ENCODE measurements around the gene KRT84. TPM values are rescaled to one million over a fixed set of nuclear protein-coding genes. Genes with fewer than 3 reads are reported as not detected.

The KRT84 gene
- polyA plus RNA-seq, 1 donor from 2014 or later: not detected

GRCh38 chr12:52423661-52424500, 38.4 kb upstream of the KRT84 start:
- H3F3A ChIP-seq (ENCODE audit: insufficient read depth, low read length, poor library complexity, severe bottlenecking): no peaks in the 10 kb centered on the region
- H2AFZ ChIP-seq (ENCODE audit: low read depth, low read length): no peak overlapping the region
- TF ChIP-seq TAF1 (IDR thresholded peaks at IDR 0.05; ENCODE audit: low read depth) (no peak), MXI1 (conservative IDR thresholded peaks at IDR 0.05; ENCODE audit: poor library complexity, severe bottlenecking) (no peak), POLR2AphosphoS5 (IDR thresholded peaks at IDR 0.05) (no peak), CTCF (IDR thresholded peaks at IDR 0.05; ENCODE audit: poor library complexity, severe bottlenecking) (no peak), EP300 (conservative IDR thresholded peaks at IDR 0.05; ENCODE audit: poor library complexity, severe bottlenecking) (no peak)
- no peaks in the 10 kb centered on the region for H3K9me3 ChIP-seq (ENCODE audit: low read length)
- no peak overlapping the region for H3K27ac ChIP-seq (ENCODE audit: low read length)
- no peaks in the 10 kb centered on the region for H3K9me2 ChIP-seq (ENCODE audit: insufficient read depth, low read length)
- no peaks in the 10 kb centered on the region for H3K79me2 ChIP-seq (replicated peaks; ENCODE audit: insufficient read depth, low read length)
- no peak overlapping the region for H3K9ac ChIP-seq (ENCODE audit: low read length)
- no peaks in the 10 kb centered on the region for H3K36me3 ChIP-seq (ENCODE audit: insufficient read depth, low read length)
- no peaks in the 10 kb centered on the region for H4K20me1 ChIP-seq (ENCODE audit: insufficient read depth)
- H3K27me3 ChIP-seq (ENCODE audit: insufficient read depth, low read depth, low read length): no peaks in the 10 kb centered on the region
- no peak overlapping the region for H3K4me3 ChIP-seq (ENCODE audit: low read length)
- no peak overlapping the region for H3K4me2 ChIP-seq (ENCODE audit: low read length)

GRCh38 chr12:52423035-52423434, 37.6 kb upstream of the KRT84 start:
- Histone ChIP-seq H3K9ac (ENCODE audit: low read length) (no peak overlapping the region), H3K79me2 (replicated peaks; ENCODE audit: insufficient read depth, low read length) (no peaks in the 10 kb centered on the region), H3K9me3 (ENCODE audit: low read length) (no peaks in the 10 kb centered on the region), H4K20me1 (ENCODE audit: insufficient read depth) (no peaks in the 10 kb centered on the region), H3K27me3 (ENCODE audit: insufficient read depth, low read depth, low read length) (no peaks in the 10 kb centered on the region), H2AFZ (ENCODE audit: low read depth, low read length) (no peak overlapping the region), H3K27ac (ENCODE audit: low read length) (no peak overlapping the region), H3K4me3 (ENCODE audit: low read length) (no peak overlapping the region), H3K36me3 (ENCODE audit: insufficient read depth, low read length) (no peaks in the 10 kb centered on the region), H3K4me2 (ENCODE audit: low read length) (no peak overlapping the region), H3K9me2 (ENCODE audit: insufficient read depth, low read length) (no peaks in the 10 kb centered on the region), H3F3A (ENCODE audit: insufficient read depth, low read length, poor library complexity, severe bottlenecking) (no peaks in the 10 kb centered on the region)
- TF ChIP-seq EP300 (conservative IDR thresholded peaks at IDR 0.05; ENCODE audit: poor library complexity, severe bottlenecking) (no peak), SMC3 (conservative IDR thresholded peaks at IDR 0.05; ENCODE audit: poor library complexity) (no peak), RAD21 (conservative IDR thresholded peaks at IDR 0.05) (no peak), EZH2 (IDR thresholded peaks at IDR 0.05; ENCODE audit: borderline replicate concordance, insufficient read depth, low read length, poor library complexity, severe bottlenecking) (no peak), REST (IDR thresholded peaks at IDR 0.05; ENCODE audit: borderline replicate concordance) (no peak), POLR2AphosphoS5 (IDR thresholded peaks at IDR 0.05) (no peak), TAF1 (IDR thresholded peaks at IDR 0.05; ENCODE audit: low read depth) (no peak), CTCF (IDR thresholded peaks at IDR 0.05; ENCODE audit: poor library complexity, severe bottlenecking) (no peak), MXI1 (conservative IDR thresholded peaks at IDR 0.05; ENCODE audit: poor library complexity, severe bottlenecking) (no peak)
